Spleen (tissue), 11 donors: Measurements from ENCODE around the gene WASL. TPM values are rescaled to one million over a fixed set of nuclear protein-coding genes. Genes with fewer than 3 reads are reported as not detected.

Experiments used
- DNase-seq: peaks from one replicate; pipeline ENCODE4 v3.0.0-alpha.2; 2020
- H3K27ac ChIP-seq, 8 donors: fragments of 200-600 bp; sonication (generic) in 7 of 8; 1 replicate in 4 of 8; 2 replicates in 4 of 8; pipeline versions ENCODE4 v1.5.0 to v1.8.0; 2016 to 2021; ENCODE audit warnings: inconsistent platforms in 4 of 8, mild to moderate bottlenecking in 4 of 8, moderate library complexity in 1 of 8
- H3K27me3 ChIP-seq, 7 donors: fragments of 200-600 bp; sonication (generic) in 6 of 7; replicated peaks in 1 of 7; 1 replicate in 4 of 7; 2 replicates in 3 of 7; pipeline versions ENCODE4 v1.5.0 to v1.8.0; 2016 to 2021; ENCODE audit warnings: inconsistent platforms in 3 of 7, mild to moderate bottlenecking in 1 of 7
- H3K36me3 ChIP-seq, 6 donors: fragments of 200-600 bp; sonication (generic) in 5 of 6; 1 replicate in 4 of 6; 2 replicates in 2 of 6; pipeline versions ENCODE4 v1.5.0 to v1.8.0; 2016 to 2021; ENCODE audit warnings: inconsistent platforms in 2 of 6
- H3K4me1 ChIP-seq, 6 donors: fragments of 200-600 bp; sonication (generic) in 5 of 6; 1 replicate in 3 of 6; 2 replicates in 3 of 6; pipeline versions ENCODE4 v1.5.0 to v1.8.0; 2016 to 2021; ENCODE audit warnings: inconsistent platforms in 3 of 6
- H3K4me3 ChIP-seq, 8 donors: fragments of 200-600 bp; sonication (generic) in 7 of 8; 1 replicate in 4 of 8; 2 replicates in 4 of 8; pipeline versions ENCODE4 v1.5.0 to v1.8.0; 2016 to 2021; ENCODE audit warnings: inconsistent platforms in 4 of 8, mild to moderate bottlenecking in 4 of 8, moderate library complexity in 2 of 8
- H3K9me3 ChIP-seq, 8 donors: fragments of 200-600 bp; sonication (generic) in 7 of 8; 1 replicate in 4 of 8; 2 replicates in 4 of 8; pipeline versions ENCODE4 v1.5.0 to v1.8.0; 2016 to 2021; ENCODE audit warnings: inconsistent platforms in 4 of 8
- CTCF ChIP-seq, 11 experiments: fragments of 200-600 bp in 7 of 11; fragments of 450-650 bp in 4 of 11; sonication (generic) in 4 of 11; IDR thresholded peaks in 8 of 11; conservative IDR thresholded peaks in 3 of 11; 1 replicate in 7 of 11; 2 replicates in 4 of 11; pipeline versions ENCODE4 v1.4.0 to v1.8.0; 2016 to 2021; ENCODE audit warnings: antibody characterized with exemption in 11 of 11, inconsistent platforms in 4 of 11, mild to moderate bottlenecking in 1 of 11
- POLR2A ChIP-seq, 3 donors: fragments of 450-650 bp; IDR thresholded peaks; one replicate each; pipeline ENCODE4 v1.5.1; 2017; ENCODE audit warnings: antibody characterized with exemption in 3 of 3, mild to moderate bottlenecking in 1 of 3
- POLR2AphosphoS5 ChIP-seq, 3 donors: sonication (generic); formaldehyde crosslinking; IDR thresholded peaks; one replicate each; pipeline ENCODE4 v1.5.1; 2017; ENCODE audit warnings: antibody characterized with exemption in 3 of 3
- WGBS, 5 donors: extraction: QIAGEN DNeasy Blood & Tissue Kit in 3 of 5; methylation state at CpG; one replicate each; pipeline versions ENCODE4 v1.1.5 to v1.1.7; 2013 to 2018; 5-methylcytosine and 5-hydroxymethylcytosine counted together
- intact Hi-C: fragments of 100-400 bp; cut with DNase I; formaldehyde crosslinking; loops from one replicate; pipeline ENCODE4 v1.15.0; 2023; ENCODE audit warnings: low total_unique reads
- polyA plus RNA-seq, 3 donors: library from polyadenylated mRNA; stranded (reverse); fragments of 200-250 nt; gene quantifications; one replicate each; pipeline ENCODE4 v1.2.1, GENCODE V29; 2013
- total RNA-seq, 7 donors: library from RNA; depleted of rRNA in 3 of 7; stranded (reverse); fragments of >200 nt in 3 of 7; fragmentation: NEBNext Ultra II Directional in 4 of 7; extraction: Animal tissue kit (Norgen Biotek cat#: 25700) in 4 of 7; gene quantifications; one replicate each; pipeline versions ENCODE4 v1.1.0 to v1.2.1, GENCODE V29; 2016 to 2021
- donor health status: healthy with polysubstance abuse.
- donor health status: DM: no; HTN: no; CAD: no; lungs with moderate emphysema.
- donor health status: DM: no; HTN: no; CAD: no.
- donor health status: Bipolar disorder and iron deficiency.
- donor health status: healthy.
- donor health status: DM: no; HTN: no; CAD: no.
- donor health status: DM: yes; HTN: yes; CAD: no.

WASL gene
- total and polyA plus RNA-seq, 10 donors: 5.3 to 31.0 (median 26.3) TPM

DNA sequence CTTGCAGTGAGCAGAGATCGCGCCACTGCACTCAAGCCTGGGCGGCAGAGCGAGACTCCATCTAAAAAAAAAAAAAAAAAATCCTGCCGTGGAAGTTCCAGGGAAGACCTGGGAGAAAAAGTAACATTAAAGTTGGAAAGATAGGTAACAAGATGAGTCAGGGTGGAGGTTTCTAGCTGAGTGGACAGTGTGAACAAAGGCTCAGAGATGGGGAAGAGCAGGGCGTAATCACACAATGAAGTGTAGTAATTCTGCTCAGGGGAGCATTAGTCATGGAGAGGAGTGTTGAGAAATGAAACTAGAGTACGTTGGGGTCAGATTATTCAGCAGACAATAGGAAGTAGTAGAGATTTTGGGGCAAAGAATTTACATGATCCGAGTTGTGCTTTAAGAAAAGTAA lies 21.6 kb upstream of the WASL start:
- H3K4me3 ChIP-seq: peak overlapping the region in 2 of 8 donors; percentile 6 to 30
- H3K27me3 ChIP-seq: no peaks in the 10 kb centered on the region
- no peak for DNase-seq
- peaks cover 0 to 4% (median 0%) of the 10 kb centered on the region in 6 donors for H3K4me1 ChIP-seq
- intact Hi-C loops: no loop called here
- WGBS, 5 donors: 70 to 80% (median 73%) methylated on average over 8 of the region's 8 CpGs
- TF ChIP-seq POLR2AphosphoS5 (IDR thresholded peaks at IDR 0.05) (no peak), POLR2A (IDR thresholded peaks at IDR 0.05) (no peak), CTCF (IDR thresholded peaks at IDR 0.05 in 8 of 11, conservative IDR thresholded peaks at IDR 0.05 in 3 of 11) (no peak)
- no peaks in the 10 kb centered on the region for H3K9me3 ChIP-seq
- H3K27ac ChIP-seq: no peak overlapping the region
- no peaks in the 10 kb centered on the region for H3K36me3 ChIP-seq

- Histone ChIP-seq H3K4me3 (no peak overlapping the region), H3K27ac (peak overlapping the region in 7 of 8 donors; percentile 22 to 65 (median 58))
- intact Hi-C loops: no loop called here
Observed at GRCh38 chr7:123769371-123769770, 20.6 kb upstream of the WASL start.

DNA sequence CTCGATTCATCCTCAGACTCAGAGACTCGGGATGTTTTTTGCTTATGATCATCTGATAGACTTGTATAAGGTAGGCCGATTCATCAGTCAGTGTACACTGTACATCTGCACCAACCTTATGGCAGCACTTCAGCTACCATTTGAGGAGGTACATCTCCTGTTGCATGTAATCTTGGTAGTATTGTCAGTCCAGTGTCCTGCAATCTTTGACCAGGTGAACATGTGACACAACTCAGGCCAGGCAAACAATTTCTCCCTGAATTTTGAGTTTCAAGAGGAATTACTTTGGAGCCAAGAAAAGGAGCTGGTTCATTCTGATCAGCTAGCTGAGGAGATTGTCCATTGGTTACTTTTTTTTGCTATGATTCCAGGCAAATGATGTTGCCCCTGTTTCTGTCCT lies 19.7 kb upstream of the WASL start:
- WGBS, 5 donors: 89 to 97% (median 95%) methylated on average over 3 of the region's 3 CpGs
- TF ChIP-seq POLR2A (IDR thresholded peaks at IDR 0.05) (no peak), POLR2AphosphoS5 (IDR thresholded peaks at IDR 0.05) (no peak), CTCF (IDR thresholded peaks at IDR 0.05 in 8 of 11, conservative IDR thresholded peaks at IDR 0.05 in 3 of 11) (no peak)
- H3K27me3 ChIP-seq: no peaks in the 10 kb centered on the region
- H3K27ac ChIP-seq: peak overlapping the region in 5 of 8 donors; percentile 55 to 65 (median 58)
- intact Hi-C loops: no loop called here
- no peaks in the 10 kb centered on the region for H3K36me3 ChIP-seq
- H3K4me1 ChIP-seq: peaks cover 0 to 4% (median 0%) of the 10 kb centered on the region in 6 donors
- no peak for DNase-seq
- H3K9me3 ChIP-seq: peaks cover 0 to under 1% (median 0%) of the 10 kb centered on the region in 8 donors
- no peak overlapping the region for H3K4me3 ChIP-seq

More at GRCh38 chr7:123769371-123769770, 20.6 kb upstream of the WASL start:
- H3K27me3 ChIP-seq: no peaks in the 10 kb centered on the region
- 73 to 87% (median 79%) methylated on average over 3 of the region's 3 CpGs for WGBS, 5 donors
- DNase-seq: no peak
- H3K36me3 ChIP-seq: no peaks in the 10 kb centered on the region
- no peaks in the 10 kb centered on the region for H3K9me3 ChIP-seq
- TF ChIP-seq CTCF (IDR thresholded peaks at IDR 0.05 in 8 of 11, conservative IDR thresholded peaks at IDR 0.05 in 3 of 11) (no peak), POLR2AphosphoS5 (IDR thresholded peaks at IDR 0.05) (peak in 1 of 3 donors; percentile 65)
- H3K4me1 ChIP-seq: peaks cover 0 to 4% (median 0%) of the 10 kb centered on the region in 6 donors

GRCh38 chr7:123763191-123763661 lies 14.4 kb upstream of the WASL start:
- H3K27ac ChIP-seq: no peak overlapping the region
- peak; percentile 72 for DNase-seq
- intact Hi-C loops: no loop called here
- no peak overlapping the region for H3K4me3 ChIP-seq
- WGBS, 5 donors: 94 to 96% (median 95%) methylated on average over 7 to 43 of the region's 43 CpGs
- H3K27me3 ChIP-seq: no peaks in the 10 kb centered on the region
- H3K36me3 ChIP-seq: no peaks in the 10 kb centered on the region
- H3K4me1 ChIP-seq: peaks cover 0 to 3% (median 0%) of the 10 kb centered on the region in 6 donors
- TF ChIP-seq POLR2AphosphoS5 (IDR thresholded peaks at IDR 0.05): no peak
- peaks cover 0 to 7% (median 0%) of the 10 kb centered on the region in 8 donors for H3K9me3 ChIP-seq
